Activated CD4-positive, CD25-positive, alpha-beta regulatory T cell treated with anti-CD3 and anti-CD28 coated beads, Interleukin-2, amount 50 U/mL, for 72 hours (primary cell): ENCODE results near the gene TSC22D3.

ENCODE experiments used
- DNase-seq: peaks from one replicate; pipeline ENCODE4 v3.0.0; 2021

TSC22D3 gene

DNA sequence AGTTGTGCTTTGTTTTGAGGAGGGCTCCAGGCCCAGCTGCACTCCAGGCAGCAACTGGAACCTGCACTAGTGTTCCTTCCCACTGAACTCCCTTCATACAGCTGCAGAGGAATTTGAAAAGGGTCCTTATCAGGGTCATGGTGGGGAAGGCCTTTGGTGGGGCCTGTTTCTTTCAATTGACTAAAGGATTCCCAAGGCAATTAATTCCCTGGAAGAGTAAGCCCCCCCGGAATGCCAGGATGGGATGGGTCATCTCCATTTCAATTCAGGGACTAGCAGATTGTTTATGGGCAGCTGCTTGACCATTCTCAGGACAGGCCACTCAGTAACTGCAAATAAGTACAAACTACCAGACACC lies 45.3 kb downstream of the TSC22D3 start:
- DNase-seq, result no peak

DNA sequence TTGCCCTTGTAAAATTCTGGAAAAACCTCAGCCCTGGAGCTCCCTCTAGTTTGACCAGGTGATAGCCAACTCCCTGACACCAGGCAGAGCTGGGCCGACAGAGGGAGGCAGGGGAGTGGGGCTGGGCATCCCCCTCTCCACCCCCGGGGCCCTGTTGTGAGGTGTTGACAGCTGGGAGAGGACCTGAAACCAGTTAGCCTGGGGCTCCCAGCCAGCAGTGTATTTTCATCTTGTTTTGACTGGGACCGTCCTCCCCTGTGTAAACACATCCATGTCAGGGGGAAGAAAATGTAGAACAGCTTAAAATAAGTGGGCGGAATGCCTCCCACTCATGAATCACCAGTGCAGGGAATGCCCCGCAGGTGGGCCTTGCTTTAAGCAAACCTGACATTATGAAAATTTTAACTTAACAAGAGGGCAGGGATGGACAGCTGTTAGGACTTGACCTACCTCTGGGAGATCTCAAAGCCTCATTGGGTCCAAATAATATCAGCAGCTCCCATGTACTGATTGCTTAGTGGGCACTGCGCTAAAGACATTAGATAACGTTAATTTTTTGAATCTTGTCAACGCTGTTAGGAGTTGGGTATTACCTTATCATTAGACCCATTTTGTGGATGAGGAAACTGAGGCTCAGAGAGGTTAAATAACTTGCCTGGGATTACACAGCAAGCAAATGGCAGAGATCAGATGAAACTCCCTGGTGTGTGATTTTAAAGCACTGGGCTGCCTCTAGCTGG lies 45.9 kb downstream of the TSC22D3 start:
- no peak for DNase-seq

DNA sequence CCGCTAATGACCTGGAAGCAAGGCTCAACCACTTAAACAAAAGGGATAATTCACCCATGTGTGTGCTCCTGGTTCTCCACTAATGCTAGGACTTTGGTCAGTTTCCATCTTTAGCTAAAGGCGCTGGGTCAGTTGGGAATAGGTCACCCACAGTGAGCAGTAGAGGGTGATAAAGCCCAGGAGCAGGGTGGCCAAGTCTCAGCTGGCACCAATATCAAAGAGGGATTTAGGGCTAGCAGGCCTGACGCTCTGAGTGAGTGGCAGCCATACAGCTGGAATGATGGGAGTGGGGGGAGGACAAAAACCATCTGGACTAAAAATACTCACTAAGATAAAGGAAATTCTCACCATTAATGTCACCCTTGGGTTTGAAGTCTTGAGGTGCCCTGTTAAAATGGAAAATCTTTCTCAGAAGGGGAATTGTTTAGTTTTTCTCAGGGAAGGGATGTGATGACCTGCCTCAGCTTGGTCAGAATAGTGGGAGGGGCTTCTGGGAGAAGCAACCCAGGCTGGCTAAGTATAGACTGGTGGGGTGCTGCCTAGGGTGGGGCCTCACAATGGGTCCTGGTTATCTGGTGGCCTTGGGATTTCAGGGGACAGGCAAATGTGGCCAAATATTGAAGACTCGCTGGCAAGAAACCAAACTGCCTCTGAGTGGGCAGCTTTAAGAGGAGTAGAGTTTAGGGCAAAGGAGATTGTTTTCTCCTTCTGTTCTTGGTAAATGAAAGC lies 47.1 kb downstream of the TSC22D3 start:
- no peak for DNase-seq

DNA sequence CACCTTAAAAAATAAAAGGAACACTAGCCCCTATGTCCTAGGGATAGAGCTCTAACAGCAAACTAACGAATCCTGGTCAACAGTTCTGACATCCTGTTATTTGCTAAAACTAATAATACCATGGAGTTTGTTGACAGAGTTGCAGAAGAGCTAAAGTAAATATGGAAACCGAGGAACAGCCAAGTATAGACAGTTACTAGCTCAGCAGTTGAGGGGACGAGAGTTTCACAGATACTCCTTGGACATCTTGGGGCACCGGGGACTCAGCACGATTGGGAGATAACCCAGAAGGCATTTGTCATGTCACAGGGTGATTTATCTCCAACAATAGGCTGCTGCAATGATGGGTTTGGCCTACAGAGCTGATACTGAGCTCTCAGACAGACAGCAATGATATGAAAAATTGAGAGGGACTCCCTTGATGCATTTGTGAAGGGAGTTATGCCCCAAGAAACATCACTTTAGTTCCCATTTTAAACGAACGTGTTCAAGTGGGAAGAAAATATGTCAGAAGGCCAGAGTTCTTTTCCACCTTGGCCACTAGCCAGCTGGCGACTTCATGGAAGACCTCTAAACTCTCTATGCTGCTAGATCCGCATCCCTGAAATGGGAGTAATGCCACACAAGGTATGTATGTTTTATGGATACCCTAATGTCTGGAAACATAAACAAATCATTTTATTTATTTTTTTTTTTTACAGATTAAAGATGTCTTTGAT lies 48.6 kb downstream of the TSC22D3 start:
- DNase-seq, result no peak

DNA sequence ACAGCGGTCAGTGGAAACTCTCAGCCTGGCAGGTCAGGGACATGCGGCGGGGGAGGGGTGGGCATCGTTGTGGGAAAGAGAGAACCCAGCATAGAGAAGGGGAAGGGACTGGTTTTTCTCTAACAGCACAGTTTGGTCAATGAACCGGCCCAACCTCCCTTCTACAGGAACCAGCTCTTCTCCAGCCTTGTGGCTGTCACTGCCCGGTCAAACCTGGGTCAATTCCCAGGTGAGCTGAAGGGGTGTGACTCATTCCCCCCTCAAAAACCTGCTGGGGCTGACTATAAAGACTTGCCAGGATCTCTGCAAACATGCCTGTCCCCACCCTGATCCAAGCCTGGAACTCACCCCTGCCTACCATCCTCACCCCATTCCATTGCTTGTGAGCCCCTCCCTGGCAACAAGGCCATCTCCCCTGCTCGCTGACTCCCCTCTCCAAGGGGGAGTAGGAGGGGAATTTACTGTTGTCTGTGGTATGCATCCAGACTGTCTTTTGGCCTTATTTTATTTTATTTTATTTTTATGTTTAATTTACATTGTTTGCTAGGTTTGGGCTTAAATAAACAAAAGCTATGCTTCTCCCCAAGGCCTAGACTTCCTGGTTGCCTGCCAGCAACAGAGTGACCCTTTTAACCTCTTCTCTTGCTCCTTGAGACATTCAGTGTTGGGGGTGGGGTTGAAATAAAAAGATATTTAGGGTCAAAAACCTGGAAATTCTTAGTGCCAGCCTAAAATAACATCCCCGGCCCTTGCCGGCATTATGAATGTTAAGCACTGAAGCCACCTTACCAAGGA lies 49.6 kb downstream of the TSC22D3 start:
- no peak for DNase-seq

DNA sequence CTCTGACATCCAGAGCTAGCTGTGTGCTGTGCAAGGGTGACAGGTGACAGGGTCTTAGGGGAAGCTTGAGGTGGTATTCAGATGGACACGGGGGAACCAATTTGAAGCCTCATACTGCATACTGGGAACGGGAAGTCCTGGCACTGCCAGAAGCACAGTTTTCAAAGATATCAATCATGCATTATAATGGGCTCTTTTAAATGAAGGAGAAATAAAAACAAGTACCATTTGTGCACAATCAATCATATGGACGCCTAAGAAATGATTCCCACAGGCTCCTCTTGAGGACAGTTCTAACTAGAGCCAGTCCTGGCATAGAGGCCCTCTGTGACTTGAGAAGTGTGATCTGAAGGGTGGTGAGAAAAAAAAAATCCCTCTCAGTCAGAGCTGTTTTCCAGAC lies 50.9 kb downstream of the TSC22D3 start:
- DNase-seq, result no peak

DNA sequence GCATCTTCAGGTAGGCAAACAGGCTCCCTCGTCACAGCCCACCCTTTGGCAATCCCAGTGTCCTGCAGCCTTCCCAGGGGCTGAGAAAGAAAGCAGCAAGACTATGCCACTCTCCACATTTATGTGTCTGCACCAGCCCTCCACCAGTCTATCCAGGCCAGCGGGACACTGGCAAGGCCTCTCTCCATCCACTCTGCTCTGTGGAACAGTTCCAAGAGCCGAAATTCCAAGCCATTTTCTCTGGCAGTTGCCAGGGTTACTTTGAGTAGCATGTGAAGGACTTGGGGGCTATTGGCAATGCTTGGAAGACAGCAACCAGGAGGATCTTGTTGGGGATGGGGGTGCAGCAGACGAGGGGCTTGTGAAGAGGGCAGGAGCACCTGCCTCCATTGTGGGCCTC lies 52.1 kb downstream of the TSC22D3 start:
- no peak for DNase-seq

DNA sequence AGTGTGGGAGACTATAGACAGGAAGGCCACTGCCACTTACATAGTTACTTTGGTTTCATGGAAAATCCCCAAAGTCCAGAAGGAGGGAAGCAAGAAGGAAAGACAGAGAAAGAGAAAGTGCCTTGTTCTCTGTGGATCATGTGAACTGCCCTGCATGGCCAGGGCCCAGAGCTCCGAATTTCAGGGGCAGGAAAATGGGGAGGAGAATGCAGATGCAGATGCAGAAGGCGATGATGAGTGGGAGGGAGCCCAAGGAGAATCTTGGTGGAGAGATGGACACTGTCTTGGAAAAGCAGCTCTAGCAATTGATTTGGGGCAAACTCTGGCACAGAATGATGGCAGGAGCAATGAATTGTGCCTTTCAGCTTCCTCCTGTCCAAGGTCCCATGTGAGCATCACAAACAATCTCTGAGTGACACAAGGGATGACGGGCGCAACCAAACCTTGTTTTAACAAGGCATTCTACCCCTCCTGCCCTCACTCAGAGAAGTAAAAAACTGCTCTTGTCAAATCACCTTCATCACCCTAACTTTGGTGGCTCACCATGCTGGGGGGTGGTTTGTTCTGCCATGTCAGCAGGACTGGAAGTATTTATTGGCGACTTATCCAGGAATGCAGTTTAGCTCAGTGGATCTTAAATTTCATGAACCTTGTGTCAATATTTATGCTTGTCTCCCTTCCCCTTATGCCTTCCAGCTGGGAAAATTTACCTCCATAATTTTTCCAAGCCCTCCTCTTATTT lies 53.5 kb downstream of the TSC22D3 start:
- no peak for DNase-seq

DNA sequence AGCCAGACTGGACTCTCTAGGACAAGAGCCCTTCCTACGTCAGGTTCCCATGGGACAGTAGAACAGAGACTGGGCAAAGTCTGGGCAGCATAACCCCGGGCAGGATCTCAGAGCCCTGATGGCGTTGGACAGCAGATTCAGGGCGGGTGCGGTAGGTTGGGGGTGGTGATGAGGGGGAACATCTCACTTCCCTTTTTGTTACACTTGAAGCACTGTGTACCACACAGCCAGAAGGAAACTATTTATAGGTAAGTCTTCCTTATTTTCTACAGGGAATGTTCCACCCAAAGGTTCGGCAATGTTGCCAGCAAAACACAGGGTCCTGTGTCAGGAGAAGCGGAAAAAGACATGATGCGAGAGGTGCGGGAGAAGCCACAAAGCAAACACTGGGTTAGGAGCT lies 54.3 kb downstream of the TSC22D3 start:
- no peak for DNase-seq

DNA sequence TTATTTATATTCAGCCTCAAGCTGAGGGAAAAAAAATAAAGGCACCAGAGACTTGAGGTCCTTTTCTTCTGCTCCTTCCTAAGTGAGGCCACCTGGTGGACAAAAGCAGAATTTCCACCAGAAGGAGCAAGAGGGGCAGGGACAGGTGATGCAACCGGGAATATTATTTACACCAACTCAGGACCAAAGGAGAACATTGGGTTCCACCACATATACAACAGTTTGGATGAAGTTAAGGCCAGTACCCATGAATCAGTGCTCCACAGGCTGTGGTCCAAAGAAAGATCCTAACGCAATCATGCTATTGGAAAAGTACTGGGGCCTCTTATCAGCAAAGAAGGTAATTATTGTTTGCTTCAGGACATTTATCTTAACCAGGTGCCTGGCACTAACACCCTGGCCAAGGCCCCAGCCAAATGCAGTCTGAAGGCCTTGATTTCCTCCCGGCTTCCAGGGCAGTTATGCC lies 57.4 kb downstream of the TSC22D3 start:
- peak; percentile 65 for DNase-seq

DNA sequence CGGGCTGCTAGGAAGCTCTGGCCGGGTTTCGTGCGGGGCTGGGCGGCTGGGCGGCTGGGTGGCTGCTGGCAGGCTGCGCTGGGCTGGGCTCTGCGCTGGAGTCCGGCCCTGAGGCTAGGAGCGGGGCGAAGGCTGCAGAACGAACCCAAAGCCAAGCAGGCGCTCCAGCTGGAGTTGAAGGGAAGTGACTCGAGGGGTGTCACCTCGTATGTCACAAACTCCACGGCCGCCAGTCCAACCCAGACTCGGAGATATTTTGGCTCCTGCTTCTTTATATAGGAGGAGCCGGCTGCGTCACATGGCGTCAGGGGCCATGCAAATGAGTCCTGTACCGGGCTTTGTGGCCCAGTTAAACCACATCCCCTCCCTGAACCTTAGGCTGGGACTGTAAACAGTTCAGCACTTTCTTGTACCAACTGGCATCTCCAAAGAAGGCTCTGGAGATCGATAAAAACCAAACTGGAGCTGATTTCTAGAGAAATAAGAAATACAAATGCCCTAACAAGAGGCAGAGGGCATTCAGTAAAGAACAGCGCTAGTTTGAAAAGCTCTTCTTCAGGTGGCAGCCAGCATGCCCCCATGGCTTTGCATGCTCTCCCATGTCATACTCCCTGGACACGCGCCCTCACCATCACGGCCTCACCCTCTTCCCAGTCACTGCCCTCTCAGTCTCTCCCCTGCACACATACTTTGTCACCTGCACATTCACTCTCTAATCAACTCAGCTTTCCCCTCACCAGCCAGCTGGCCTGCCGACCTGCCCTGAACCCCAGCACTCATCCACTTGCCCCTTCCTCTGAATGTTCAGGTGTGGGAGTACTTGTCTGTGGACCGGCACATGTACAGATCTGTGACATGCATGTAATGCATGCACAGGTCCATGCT lies 58.5 kb downstream of the TSC22D3 start:
- peak; percentile 76 for DNase-seq

DNA sequence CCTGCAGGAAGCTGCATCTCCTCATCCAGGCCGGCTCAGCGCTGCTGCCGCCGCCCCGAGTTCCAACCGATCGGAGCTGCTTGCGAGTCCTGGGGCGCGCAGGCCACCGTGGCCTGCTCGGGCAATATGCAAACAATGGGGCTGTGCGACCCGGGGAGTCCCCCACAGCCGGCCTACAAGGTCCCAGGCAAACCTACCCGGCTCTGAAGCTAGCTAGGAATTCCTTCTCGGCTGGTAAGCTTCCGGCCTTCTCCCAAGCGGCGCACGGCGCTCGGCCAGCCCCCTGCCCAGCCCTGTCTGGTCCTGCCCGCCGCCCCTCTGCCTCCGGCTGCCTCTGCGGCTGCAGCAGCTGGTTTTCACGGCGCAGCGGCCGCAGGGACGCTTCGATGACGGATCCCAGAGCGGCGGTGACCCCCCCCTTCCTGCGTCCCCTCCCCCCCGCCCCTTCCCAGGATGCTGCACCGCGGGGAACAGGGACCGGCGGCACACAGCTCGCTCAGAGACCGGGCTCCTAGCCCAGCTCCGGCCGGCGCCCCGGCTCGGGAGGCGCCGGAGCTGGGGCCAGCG lies 59.4 kb downstream of the TSC22D3 start:
- no peak for DNase-seq

DNA sequence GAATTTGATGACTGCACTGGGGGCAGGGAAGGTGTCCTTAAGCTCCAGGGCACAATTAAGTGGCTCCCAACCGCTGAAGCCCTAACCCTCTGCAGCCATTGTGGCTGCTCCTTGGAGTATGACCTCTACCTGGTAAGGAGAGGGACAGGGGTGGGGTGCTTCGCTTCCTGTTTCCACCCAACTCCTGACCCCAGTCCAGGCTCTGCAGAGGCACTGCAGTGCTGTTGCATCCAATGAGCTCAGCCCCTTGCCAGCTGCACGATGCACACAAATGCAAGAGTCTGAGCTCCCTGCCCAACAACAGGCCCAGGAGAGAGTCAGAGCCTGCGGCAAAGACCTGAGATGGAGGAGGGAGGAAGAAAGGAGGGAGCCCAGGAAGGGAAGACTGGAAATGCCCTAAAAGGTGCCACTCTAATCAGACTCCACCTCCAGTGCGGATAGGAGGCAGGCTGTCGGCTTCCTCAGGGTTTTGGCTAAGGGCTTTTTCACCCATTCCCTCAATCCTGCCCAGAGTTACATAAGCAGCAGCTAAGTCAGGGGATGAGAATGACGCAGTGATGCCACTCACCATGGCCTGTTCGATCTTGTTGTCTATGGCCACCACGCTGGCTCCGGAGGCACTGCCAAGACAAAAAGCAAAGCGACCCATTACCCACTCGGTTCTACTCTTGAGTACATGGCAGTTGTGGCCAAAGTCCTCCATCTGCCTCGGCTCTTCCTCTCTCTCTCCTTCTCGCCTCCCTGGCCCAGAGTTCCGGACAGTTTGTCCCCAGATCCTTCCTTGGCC lies 60.1 kb downstream of the TSC22D3 start:
- DNase-seq, result no peak

DNA sequence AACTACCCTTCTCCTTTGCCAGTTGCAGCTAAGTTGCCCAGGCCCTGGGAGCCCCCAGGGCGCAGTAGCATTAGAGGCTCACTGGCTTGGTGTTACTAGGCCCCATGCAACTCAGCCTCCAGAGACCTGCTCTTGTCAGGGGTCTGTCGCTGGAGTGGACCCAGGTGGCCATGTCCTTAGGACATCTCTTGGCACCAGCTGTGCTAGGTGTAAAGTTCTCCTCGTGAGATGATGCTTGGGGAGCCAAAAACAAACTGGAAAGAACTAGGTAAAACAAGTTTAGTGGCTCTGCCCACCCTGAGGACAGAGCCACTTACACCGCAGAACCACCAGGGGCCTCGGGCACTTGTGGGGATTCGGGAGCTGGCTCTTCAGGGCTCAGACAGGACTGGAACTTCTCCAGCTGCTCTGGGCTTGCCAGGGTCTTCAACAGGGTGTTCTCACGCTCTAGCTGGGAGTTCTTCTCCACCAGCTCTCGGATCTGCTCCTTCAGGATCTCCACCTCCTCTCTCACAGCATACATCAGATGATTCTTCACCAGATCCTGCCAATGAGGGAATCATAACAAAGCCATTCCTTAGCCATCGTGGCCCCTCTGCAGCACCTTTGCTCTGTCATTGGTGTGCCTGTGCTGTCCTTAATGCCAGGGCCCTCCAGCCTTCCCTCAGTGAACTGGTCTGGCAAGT lies 61.2 kb downstream of the TSC22D3 start:
- DNase-seq, result no peak

DNA sequence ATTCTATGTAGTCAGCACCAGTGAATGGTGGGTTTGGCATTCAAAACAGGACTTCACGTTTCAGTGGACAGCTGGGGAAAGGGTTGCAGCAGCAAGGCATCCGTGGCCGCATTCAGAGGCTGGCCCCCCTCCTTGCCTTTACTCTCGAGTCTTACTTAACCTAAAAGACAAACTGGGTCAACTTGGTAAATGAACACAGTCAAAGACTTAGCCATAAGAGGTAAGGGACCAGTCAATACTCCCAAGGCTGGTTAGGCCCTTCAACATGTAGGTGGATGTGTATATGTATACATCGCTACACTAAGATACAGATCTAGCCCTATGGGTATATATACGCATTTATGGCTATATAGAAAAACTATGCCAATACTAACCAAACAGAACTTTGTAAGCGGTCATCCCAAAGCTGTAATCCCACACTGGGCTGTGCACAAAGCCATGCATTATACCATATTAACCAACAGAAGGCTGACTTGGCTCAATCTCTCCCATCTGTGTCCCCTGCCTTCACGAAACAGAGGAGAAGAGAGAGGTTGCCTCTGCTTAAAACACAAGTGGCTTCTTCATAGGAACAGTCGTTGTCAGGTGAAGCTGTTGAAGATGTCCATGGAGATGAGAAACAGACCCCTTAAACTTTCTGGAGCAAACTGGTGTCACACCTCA lies 61.9 kb downstream of the TSC22D3 start:
- DNase-seq, result no peak

DNA sequence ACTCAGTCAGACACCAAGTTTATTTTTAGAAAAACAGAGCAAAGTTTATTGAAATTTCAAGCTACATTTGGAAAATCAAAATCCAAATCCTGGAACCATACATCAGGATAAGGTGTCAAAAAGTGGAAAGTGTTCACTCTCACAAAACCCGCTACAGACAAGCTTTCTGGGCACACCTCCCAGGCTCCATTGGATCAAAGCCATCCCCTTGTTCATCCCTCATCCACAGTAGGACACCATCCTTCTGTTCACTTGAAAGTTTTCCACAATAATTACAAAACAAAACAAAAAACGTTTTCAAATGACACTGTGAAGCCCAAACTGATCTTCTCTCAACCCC lies 62.4 kb downstream of the TSC22D3 start:
- no peak for DNase-seq

DNA sequence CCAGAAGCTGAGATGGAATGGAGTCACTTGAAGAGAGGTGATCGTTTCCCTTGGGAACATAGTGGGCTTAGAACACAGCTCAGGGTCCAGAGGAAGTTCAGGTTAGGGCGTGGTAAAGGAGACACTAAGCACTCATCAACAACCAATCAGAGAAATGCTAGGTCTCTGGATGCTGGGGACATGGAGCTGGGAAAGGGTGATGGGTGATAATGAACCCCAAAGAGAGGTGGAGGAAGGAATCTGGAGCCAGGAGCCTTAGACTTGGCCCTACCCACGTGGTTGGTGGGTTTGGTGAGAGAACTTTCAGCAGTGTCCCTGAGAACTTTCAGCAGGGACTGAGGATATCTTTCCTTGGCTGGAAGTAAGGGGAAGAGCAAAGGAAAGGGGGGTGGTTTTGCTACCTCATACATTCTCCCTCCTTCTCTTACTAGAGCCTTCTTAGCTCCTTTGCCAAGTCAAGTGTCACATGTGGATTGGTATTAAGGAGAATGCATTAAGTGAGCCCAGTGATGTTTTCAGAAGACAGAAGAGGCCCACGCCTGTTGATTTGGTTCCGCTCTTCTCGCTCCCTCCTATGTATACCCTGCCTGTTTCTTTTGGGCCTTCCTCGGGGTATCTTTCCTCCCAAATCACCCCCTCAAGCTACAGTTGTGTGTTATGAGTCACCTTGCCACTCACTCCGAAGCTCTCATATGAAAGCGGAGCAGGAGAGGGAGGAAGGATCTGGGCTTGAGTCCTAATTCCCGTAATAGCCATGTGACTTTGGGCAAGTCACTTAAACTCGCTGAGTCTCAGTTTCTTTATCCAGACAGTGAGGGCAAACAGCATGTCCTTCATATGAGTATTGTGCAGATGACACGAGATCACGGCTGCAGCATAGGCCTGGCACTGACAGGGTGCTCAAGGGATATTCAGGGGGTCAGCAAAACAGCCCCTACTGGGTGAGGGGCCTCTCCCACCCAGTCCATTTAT lies 63.1 kb downstream of the TSC22D3 start:
- no peak for DNase-seq
